ENCODE results near the gene ITGAV. TPM values are rescaled to one million over a fixed set of nuclear protein-coding genes. Genes with fewer than 3 reads are reported as not detected.

Gene ITGAV
- total RNA-seq, 1 donor from 2014 or later, result 115 TPM

DNA sequence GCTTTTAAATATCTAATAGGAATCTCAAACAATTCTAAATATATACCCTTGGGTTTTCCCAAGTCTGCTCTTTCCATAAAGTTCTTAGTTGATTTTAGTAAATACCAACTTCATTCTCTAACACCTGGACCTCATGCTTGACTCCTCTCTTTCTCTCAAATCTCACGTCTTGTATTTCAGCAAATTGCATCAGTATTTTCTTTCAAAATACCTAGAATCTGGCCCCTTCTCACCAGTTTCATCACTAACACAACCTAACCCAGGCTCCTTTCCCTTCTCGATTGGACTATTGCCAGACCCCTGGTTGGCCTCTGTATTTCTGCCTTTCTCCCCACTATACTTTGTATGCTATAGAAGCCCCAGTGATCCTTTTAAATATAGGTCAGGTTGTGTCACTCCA, 81.0 kb downstream of the ITGAV start:
- H3K9me3 ChIP-seq, result peaks cover 0 to 16% of the 10 kb centered on the region in 2 donors
- H3K36me3 ChIP-seq, result peaks cover 85 to 93% of the 10 kb centered on the region in 2 donors
- TF ChIP-seq, protein P1, sequence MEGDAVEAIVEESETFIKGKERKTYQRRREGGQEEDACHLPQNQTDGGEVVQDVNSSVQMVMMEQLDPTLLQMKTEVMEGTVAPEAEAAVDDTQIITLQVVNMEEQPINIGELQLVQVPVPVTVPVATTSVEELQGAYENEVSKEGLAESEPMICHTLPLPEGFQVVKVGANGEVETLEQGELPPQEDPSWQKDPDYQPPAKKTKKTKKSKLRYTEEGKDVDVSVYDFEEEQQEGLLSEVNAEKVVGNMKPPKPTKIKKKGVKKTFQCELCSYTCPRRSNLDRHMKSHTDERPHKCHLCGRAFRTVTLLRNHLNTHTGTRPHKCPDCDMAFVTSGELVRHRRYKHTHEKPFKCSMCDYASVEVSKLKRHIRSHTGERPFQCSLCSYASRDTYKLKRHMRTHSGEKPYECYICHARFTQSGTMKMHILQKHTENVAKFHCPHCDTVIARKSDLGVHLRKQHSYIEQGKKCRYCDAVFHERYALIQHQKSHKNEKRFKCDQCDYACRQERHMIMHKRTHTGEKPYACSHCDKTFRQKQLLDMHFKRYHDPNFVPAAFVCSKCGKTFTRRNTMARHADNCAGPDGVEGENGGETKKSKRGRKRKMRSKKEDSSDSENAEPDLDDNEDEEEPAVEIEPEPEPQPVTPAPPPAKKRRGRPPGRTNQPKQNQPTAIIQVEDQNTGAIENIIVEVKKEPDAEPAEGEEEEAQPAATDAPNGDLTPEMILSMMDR (IDR thresholded peaks at IDR 0.05), result no peak
- H3K27me3 ChIP-seq, result no peaks in the 10 kb centered on the region
- no peak overlapping the region for H3K4me3 ChIP-seq
- intact Hi-C loops (cut with DNase I), result no loop called here
- H3K27ac ChIP-seq, result no peak overlapping the region
- no peaks in the 10 kb centered on the region for H3K4me1 ChIP-seq
- no peak for DNase-seq (ENCODE audit: low spot score in 2 of 2)

DNA sequence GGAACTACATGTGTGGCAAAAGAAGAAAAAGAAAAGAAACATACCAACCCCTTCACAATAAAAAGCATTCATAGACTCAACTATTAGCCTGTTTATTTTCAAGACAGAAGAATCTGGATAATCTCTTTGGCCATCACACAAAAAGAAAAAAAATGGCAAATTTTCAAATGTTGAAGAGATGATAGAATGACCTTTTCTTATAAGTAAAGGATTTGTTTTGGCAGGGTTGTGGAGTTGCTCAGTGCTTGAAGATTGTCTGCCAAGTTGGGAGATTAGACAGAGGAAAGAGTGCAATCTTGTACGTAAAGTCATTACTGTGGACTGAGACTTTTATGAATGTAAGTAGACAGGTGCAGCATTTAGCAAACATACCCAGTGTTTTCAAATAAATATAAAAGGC, 85.5 kb downstream of the ITGAV start:
- Histone ChIP-seq H3K9me3 (peaks cover 0 to 16% of the 10 kb centered on the region in 2 donors), H3K27me3 (no peaks in the 10 kb centered on the region), H3K4me3 (no peak overlapping the region), H3K36me3 (peaks cover 60 to 72% of the 10 kb centered on the region in 2 donors), H3K27ac (no peak overlapping the region), H3K4me1 (no peaks in the 10 kb centered on the region)
- no peak for DNase-seq (ENCODE audit: low spot score in 2 of 2)
- TF ChIP-seq, protein P1 (IDR thresholded peaks at IDR 0.05), result no peak
- intact Hi-C loops (cut with DNase I), result no loop called here

DNA sequence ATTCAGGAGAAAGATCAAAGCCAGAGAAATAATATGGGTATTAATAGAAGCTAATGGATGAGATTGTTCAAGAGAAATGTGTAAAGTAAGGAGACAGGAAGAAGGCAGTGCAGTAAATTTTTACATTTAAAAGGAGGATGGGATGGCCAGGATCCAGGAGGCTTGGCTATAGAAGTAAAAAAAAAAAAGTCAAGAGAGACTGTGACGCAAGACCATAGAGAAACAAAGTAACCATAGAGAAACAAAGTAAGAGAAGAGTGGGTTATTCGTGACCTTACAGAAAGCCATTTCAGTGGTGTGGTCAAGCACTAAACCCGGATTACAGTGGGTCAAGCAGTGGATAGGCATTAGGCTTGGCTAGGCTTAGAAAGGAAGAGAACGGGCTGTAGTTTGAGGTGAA, 93.5 kb downstream of the ITGAV start:
- peaks cover 0 to 3% of the 10 kb centered on the region in 2 donors for H3K36me3 ChIP-seq
- no peak overlapping the region for H3K4me3 ChIP-seq
- H3K27ac ChIP-seq, result no peak overlapping the region
- no peaks in the 10 kb centered on the region for H3K4me1 ChIP-seq
- H3K27me3 ChIP-seq, result no peaks in the 10 kb centered on the region
- no peak for DNase-seq (ENCODE audit: low spot score in 2 of 2)
- intact Hi-C loops (cut with DNase I), result no loop called here
- TF ChIP-seq, protein P1 (IDR thresholded peaks at IDR 0.05), result no peak
- peaks cover 0 to 12% of the 10 kb centered on the region in 2 donors for H3K9me3 ChIP-seq

DNA sequence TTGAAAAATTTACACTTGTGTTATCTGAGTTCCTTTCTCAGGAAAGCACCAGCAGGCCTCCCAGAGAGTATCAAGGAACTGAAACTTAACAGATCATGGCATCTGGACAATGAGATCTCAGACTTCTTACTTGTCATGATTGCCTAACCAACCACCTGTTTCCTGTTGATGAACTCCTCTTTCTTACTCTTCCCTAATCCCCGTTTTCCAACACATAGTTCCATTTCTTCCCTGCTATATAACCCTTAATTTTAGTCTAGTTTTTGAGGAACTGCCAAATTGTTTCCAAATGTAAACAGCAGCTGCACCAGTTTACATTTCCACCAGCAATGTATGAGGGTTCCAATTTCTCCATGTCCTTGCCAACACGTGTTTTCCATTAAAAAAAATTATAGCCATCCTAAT, 98.0 kb downstream of the ITGAV start:
- intact Hi-C loops (cut with DNase I), result no loop called here

DNA sequence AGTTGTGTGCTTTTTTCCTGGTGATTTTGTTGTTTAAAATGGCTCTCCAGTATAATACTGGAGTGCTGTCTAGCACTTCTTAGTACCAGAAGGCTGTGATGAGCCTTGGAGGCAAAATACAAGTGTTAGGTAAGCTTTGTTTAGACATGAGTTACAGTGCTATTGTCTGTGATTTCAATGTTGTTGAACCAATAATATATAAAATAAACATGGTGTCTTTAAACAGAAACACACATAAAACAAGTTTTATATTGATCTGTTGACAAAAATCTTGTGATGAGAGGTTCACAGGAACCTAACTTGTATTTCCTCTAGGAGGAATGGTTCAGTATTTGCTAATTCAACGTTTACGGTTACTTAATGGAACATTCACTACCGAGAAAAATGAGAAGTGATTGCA, 99.0 kb downstream of the ITGAV start:
- TF ChIP-seq, protein P1 (IDR thresholded peaks at IDR 0.05), result no peak
- Histone ChIP-seq H3K27ac (no peak overlapping the region), H3K4me1 (no peaks in the 10 kb centered on the region), H3K9me3 (peaks cover 0 to 12% of the 10 kb centered on the region in 2 donors), H3K4me3 (no peak overlapping the region), H3K36me3 (no peaks in the 10 kb centered on the region), H3K27me3 (no peaks in the 10 kb centered on the region)
- intact Hi-C loops (cut with DNase I), result no loop called here
- DNase-seq (ENCODE audit: low spot score in 2 of 2), result no peak

More for the DNA sequence above, 98.0 kb downstream of the ITGAV start:
- H3K27ac ChIP-seq, result no peak overlapping the region
- H3K4me1 ChIP-seq, result no peaks in the 10 kb centered on the region
- TF ChIP-seq, protein P1 (IDR thresholded peaks at IDR 0.05), result no peak
- no peaks in the 10 kb centered on the region for H3K27me3 ChIP-seq
- H3K9me3 ChIP-seq, result peaks cover 0 to 12% of the 10 kb centered on the region in 2 donors
- no peaks in the 10 kb centered on the region for H3K36me3 ChIP-seq
- H3K4me3 ChIP-seq, result no peak overlapping the region
- DNase-seq (ENCODE audit: low spot score in 2 of 2), result no peak

DNA sequence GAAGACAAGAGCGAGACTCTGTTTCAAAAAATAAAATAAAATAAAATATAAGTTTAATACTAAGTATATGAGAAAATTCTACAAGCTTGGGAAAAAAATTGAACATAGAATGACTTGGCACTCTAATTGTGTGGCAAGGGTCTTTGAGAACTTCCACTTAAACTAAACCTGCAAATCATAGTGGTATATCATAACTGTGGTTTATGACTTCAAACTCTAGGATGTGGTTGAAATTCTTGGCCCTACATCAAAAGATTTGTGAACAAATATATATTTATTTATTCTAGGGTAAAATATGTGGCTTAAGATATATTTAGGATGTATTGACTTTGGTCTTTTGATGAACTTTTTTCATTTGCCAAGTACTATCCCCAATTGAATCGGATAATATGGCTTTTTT, 100.9 kb downstream of the ITGAV start:
- no peak overlapping the region for H3K4me3 ChIP-seq
- no peak for DNase-seq (ENCODE audit: low spot score in 2 of 2)
- H3K27ac ChIP-seq, result no peak overlapping the region
- H3K4me1 ChIP-seq, result peaks cover 0 to 3% of the 10 kb centered on the region in 2 donors
- no peaks in the 10 kb centered on the region for H3K27me3 ChIP-seq
- H3K36me3 ChIP-seq, result no peaks in the 10 kb centered on the region
- TF ChIP-seq, protein P1 (IDR thresholded peaks at IDR 0.05), result no peak
- H3K9me3 ChIP-seq, result peaks cover 0 to 12% of the 10 kb centered on the region in 2 donors
- intact Hi-C loops (cut with DNase I), result no loop called here
